ENCODE measurements around the gene CFAP119. TPM values are rescaled to one million over a fixed set of nuclear protein-coding genes. Genes with fewer than 3 reads are reported as not detected.

CFAP119 gene
- polyA plus RNA-seq, 1 of the 3 experiments (the other 2 are of a cell fraction), result 28.4 TPM

GRCh38 chr16:30778549-30779244 is 16.8 kb upstream of the CFAP119 start:
- H3K9me2 ChIP-seq, result no peaks in the 10 kb centered on the region
- CTCF ChIA-PET, result interaction anchor here (0.6 to 1.4 kb wide), 3 partner anchors 36 to 156 kb away, joined by 3 read pairs; no protein-coding TSS in a partner anchor
- no peaks in the 10 kb centered on the region for H3K9me3 ChIP-seq
- no peaks in the 10 kb centered on the region for H4K20me1 ChIP-seq (ENCODE audit: insufficient read depth)
- no peak overlapping the region for H3K27ac ChIP-seq (ENCODE audit: low read depth in 2 of 2, low read length in 1 of 2)
- no peak overlapping the region for H3K4me3 ChIP-seq (ENCODE audit: low read depth in 2 of 2, low read length in 1 of 2)
- WGBS (ENCODE audit: low lambda C conversion rate), result 95% methylated on average over 14 of the region's 14 CpGs
- no peak for TF ChIP-seq USF2 (IDR thresholded peaks at IDR 0.05; ENCODE audit: borderline replicate concordance, low read depth, low read length)
- TF ChIP-seq MEF2A (IDR thresholded peaks at IDR 0.05; ENCODE audit: borderline replicate concordance, low read depth), result no peak
- no peak for TF ChIP-seq ZBTB33 (IDR thresholded peaks at IDR 0.05; ENCODE audit: borderline replicate concordance, low read depth)
- no peak for TF ChIP-seq NFIC (IDR thresholded peaks at IDR 0.05; ENCODE audit: borderline replicate concordance)
- TF ChIP-seq MAX (IDR thresholded peaks at IDR 0.05; ENCODE audit: low read depth), result no peak
- TF ChIP-seq RCOR1 (IDR thresholded peaks at IDR 0.05; ENCODE audit: low read length), result no peak
- TF ChIP-seq IRF3 (IDR thresholded peaks at IDR 0.05; ENCODE audit: low read depth, low read length), result no peak
- TF ChIP-seq FOXM1 (IDR thresholded peaks at IDR 0.05; ENCODE audit: low read depth), result no peak
- no peak for TF ChIP-seq EZH2phosphoT487 (IDR thresholded peaks at IDR 0.05; ENCODE audit: borderline replicate concordance, low read depth)
- no peak for TF ChIP-seq JUND (IDR thresholded peaks at IDR 0.05)
- TF ChIP-seq GABPA (IDR thresholded peaks at IDR 0.05; ENCODE audit: low read depth), result no peak
- TF ChIP-seq FOXJ3 (CRISPR knock-in tag; IDR thresholded peaks at IDR 0.05), result no peak
- no peak for TF ChIP-seq TEAD4 (IDR thresholded peaks at IDR 0.05; ENCODE audit: borderline replicate concordance, insufficient read depth)
- no peak for TF ChIP-seq ELF1 (IDR thresholded peaks at IDR 0.05)
- no peak for TF ChIP-seq PBX3 (IDR thresholded peaks at IDR 0.05)
- TF ChIP-seq RAD21 (IDR thresholded peaks at IDR 0.05; ENCODE audit: low read length), result no peak
- no peak overlapping the region for H3K9ac ChIP-seq
- peaks cover 12 to 46% of the 10 kb centered on the region in 2 experiments for H3K36me3 ChIP-seq (replicated peaks in 1 of 2; ENCODE audit: control insufficient read depth in 1 of 2, insufficient read depth in 2 of 2, low read length in 1 of 2)
- H3K4me1 ChIP-seq (ENCODE audit: control insufficient read depth in 1 of 2, insufficient read depth in 2 of 2, low read depth in 1 of 2, low read length in 1 of 2), result peaks cover 12 to 29% of the 10 kb centered on the region in 2 experiments; a peak in 3 of 4 replicates
- POLR2A ChIA-PET, result interaction anchor here (0.6 to 1.7 kb wide), 4 partner anchors 32 to 114 kb away, joined by 3 to 4 read pairs (median 4); no protein-coding TSS in a partner anchor
- no peak overlapping the region for H2AFZ ChIP-seq (ENCODE audit: low read depth)
- H3K27me3 ChIP-seq (ENCODE audit: insufficient read depth), result no peaks in the 10 kb centered on the region
- H3F3A ChIP-seq (replicated peaks; ENCODE audit: insufficient read depth), result peaks cover 31% of the 10 kb centered on the region
- H3K79me2 ChIP-seq (ENCODE audit: insufficient read depth), result peaks cover 22% of the 10 kb centered on the region; the same call in 1 of the 2 replicates
- H3K4me2 ChIP-seq, result no peak overlapping the region
- DNase-seq, result no peak

Data from SK-N-SH (cell line).